ENCODE data around the gene DDX1.

Gene DDX1

DNA sequence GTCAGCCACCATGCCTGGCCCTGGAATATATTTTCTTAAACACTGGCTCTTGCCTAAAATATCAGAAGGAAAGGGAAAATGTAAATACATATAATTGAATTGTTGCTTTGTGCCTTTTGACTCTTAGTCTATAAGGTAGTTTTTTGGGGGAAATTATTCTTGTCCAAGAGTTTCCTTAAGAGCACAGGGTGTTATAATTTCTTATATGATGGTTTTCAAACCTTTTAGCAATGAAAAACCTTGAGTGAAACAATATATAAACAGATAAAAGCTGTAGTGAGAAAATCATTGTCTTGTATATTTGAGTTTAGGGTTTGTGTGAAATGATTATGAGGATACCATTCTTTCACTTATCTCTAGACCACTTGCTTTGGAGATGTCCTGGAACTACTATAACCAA is 40.2 kb downstream of the DDX1 start:
- POLR2A ChIA-PET: no interaction called here
- TF ChIP-seq ELF4 (IDR thresholded peaks at IDR 0.05) (no peak), ZNF384 (IDR thresholded peaks at IDR 0.05) (no peak), ARNT (IDR thresholded peaks at IDR 0.05) (no peak), FOXA1 (IDR thresholded peaks at IDR 0.05) (no peak), HDGF (IDR thresholded peaks at IDR 0.05; ENCODE audit: borderline replicate concordance) (no peak), LEF1 (IDR thresholded peaks at IDR 0.05; ENCODE audit: borderline replicate concordance) (no peak), PKNOX1 (IDR thresholded peaks at IDR 0.05) (no peak), SP1 (IDR thresholded peaks at IDR 0.05) (no peak), CTBP1 (IDR thresholded peaks at IDR 0.05; ENCODE audit: borderline replicate concordance) (no peak), FOXK2 (IDR thresholded peaks at IDR 0.05) (no peak)
- no peak for DNase-seq (ENCODE audit: extremely low spot score)
- CTCF ChIA-PET: no interaction called here

GRCh38 chr2:15633043-15633970 is 41.6 kb downstream of the DDX1 start:
- TF ChIP-seq FOXA1 (IDR thresholded peaks at IDR 0.05) (no peak), ELF4 (IDR thresholded peaks at IDR 0.05) (no peak), FOXM1 (IDR thresholded peaks at IDR 0.05; ENCODE audit: borderline replicate concordance) (no peak), TARDBP (IDR thresholded peaks at IDR 0.05) (no peak), ARNT (IDR thresholded peaks at IDR 0.05) (no peak), BHLHE40 (IDR thresholded peaks at IDR 0.05; ENCODE audit: borderline replicate concordance) (no peak), PKNOX1 (IDR thresholded peaks at IDR 0.05) (no peak), FOXK2 (IDR thresholded peaks at IDR 0.05) (no peak), CTBP1 (IDR thresholded peaks at IDR 0.05; ENCODE audit: borderline replicate concordance) (no peak), NFRKB (IDR thresholded peaks at IDR 0.05) (no peak), SUZ12 (IDR thresholded peaks at IDR 0.05) (no peak), SP1 (IDR thresholded peaks at IDR 0.05) (no peak), ZNF384 (IDR thresholded peaks at IDR 0.05) (no peak), HDGF (IDR thresholded peaks at IDR 0.05; ENCODE audit: borderline replicate concordance) (no peak), LEF1 (IDR thresholded peaks at IDR 0.05; ENCODE audit: borderline replicate concordance) (no peak), L3MBTL2 (conservative IDR thresholded peaks at IDR 0.05) (no peak)
- ChIA-PET CTCF (no interaction called here), POLR2A (no interaction called here)
- no peak for DNase-seq (ENCODE audit: extremely low spot score)

DNA sequence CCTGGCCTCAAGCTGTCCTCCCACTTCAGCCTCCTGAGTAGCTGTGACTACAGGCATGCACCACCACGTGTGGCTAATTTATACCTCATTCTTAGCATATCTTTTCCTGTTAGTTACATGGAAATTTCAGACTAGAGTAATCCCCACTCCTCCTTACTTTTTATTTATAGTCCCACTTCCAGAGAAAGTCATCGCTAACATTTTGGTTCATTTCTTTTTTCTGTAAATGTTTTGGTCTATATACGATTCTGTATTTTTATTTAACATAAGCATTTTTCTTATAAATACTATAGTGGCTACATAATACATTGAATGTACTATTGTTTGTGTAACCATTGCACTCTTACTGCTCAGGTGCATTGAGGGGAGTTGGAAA is 42.3 kb downstream of the DDX1 start:
- POLR2A ChIA-PET: no interaction called here
- no peak for TF ChIP-seq SUZ12 (IDR thresholded peaks at IDR 0.05)
- no peak for TF ChIP-seq CTBP1 (IDR thresholded peaks at IDR 0.05; ENCODE audit: borderline replicate concordance)
- TF ChIP-seq ARNT (IDR thresholded peaks at IDR 0.05): no peak
- CTCF ChIA-PET: no interaction called here
- DNase-seq (ENCODE audit: extremely low spot score): no peak

- ChIA-PET POLR2A (no interaction called here), CTCF (interaction anchor here (0.7 kb wide), 2 partner anchors 1084 to 1130 kb away, joined by 3 to 4 read pairs; no protein-coding TSS in a partner anchor)
- TF ChIP-seq FOXM1 (IDR thresholded peaks at IDR 0.05; ENCODE audit: borderline replicate concordance) (no peak), LEF1 (IDR thresholded peaks at IDR 0.05; ENCODE audit: borderline replicate concordance) (no peak), L3MBTL2 (conservative IDR thresholded peaks at IDR 0.05) (no peak), ELF4 (IDR thresholded peaks at IDR 0.05) (no peak), FOXK2 (IDR thresholded peaks at IDR 0.05) (no peak), HDGF (IDR thresholded peaks at IDR 0.05; ENCODE audit: borderline replicate concordance) (no peak), ZNF384 (IDR thresholded peaks at IDR 0.05) (no peak), FOXA1 (IDR thresholded peaks at IDR 0.05) (no peak), BHLHE40 (IDR thresholded peaks at IDR 0.05; ENCODE audit: borderline replicate concordance) (no peak), TARDBP (IDR thresholded peaks at IDR 0.05) (no peak), ARNT (IDR thresholded peaks at IDR 0.05) (no peak)
- DNase-seq (ENCODE audit: extremely low spot score): no peak
These were observed 43.3 kb downstream of the DDX1 start for GRCh38 chr2:15634846-15635490.

GRCh38 chr2:15636972-15637785 is 45.5 kb downstream of the DDX1 start:
- POLR2A ChIA-PET: no interaction called here
- TF ChIP-seq PKNOX1 (IDR thresholded peaks at IDR 0.05) (no peak), SP1 (IDR thresholded peaks at IDR 0.05) (no peak), CTBP1 (IDR thresholded peaks at IDR 0.05; ENCODE audit: borderline replicate concordance) (no peak), FOXK2 (IDR thresholded peaks at IDR 0.05) (no peak), HDGF (IDR thresholded peaks at IDR 0.05; ENCODE audit: borderline replicate concordance) (no peak), TARDBP (IDR thresholded peaks at IDR 0.05) (no peak), ARNT (IDR thresholded peaks at IDR 0.05) (no peak), FOXA1 (IDR thresholded peaks at IDR 0.05) (no peak), L3MBTL2 (conservative IDR thresholded peaks at IDR 0.05) (no peak), ELF4 (IDR thresholded peaks at IDR 0.05) (no peak), LEF1 (IDR thresholded peaks at IDR 0.05; ENCODE audit: borderline replicate concordance) (no peak), NFRKB (IDR thresholded peaks at IDR 0.05) (no peak), BHLHE40 (IDR thresholded peaks at IDR 0.05; ENCODE audit: borderline replicate concordance) (no peak), ZNF384 (IDR thresholded peaks at IDR 0.05) (no peak), SUZ12 (IDR thresholded peaks at IDR 0.05) (no peak), FOXM1 (IDR thresholded peaks at IDR 0.05; ENCODE audit: borderline replicate concordance) (no peak)
- peak; percentile 57 for DNase-seq (ENCODE audit: extremely low spot score)
- CTCF ChIA-PET: interaction anchor here (0.6 to 1.3 kb wide), 3 partner anchors 303 to 872 kb away, joined by 3 to 8 read pairs (median 3); partner anchors contain the start of gene MYCN

All from HEK293T (cell line).